Cardiac fibroblast (primary cell): ENCODE results near the gene MRPL55.

Experiments used
- DNase-seq, 2 donors: peaks; one replicate each; pipeline versions ENCODE4 v3.0.0 to v3.0.0-alpha.2; 2010; ENCODE audit warnings: low read depth in 2 of 2
- H3K4me3 ChIP-seq, 2 donors: replicated peaks in 1 of 2; 1 replicate in 1 of 2; 2 replicates in 1 of 2; pipeline ENCODE4 v1.5.1; 2011; ENCODE audit warnings: low read depth in 2 of 2, low read length in 2 of 2, mild to moderate bottlenecking in 2 of 2, moderate library complexity in 1 of 2
- TF ChIP-seq, protein P1 (sequence below): IDR thresholded peaks from one replicate; pipeline ENCODE4 v1.5.1; 2011; ENCODE audit warnings: low read depth, mild to moderate bottlenecking, low read length, inconsistent platforms

Gene MRPL55

DNA sequence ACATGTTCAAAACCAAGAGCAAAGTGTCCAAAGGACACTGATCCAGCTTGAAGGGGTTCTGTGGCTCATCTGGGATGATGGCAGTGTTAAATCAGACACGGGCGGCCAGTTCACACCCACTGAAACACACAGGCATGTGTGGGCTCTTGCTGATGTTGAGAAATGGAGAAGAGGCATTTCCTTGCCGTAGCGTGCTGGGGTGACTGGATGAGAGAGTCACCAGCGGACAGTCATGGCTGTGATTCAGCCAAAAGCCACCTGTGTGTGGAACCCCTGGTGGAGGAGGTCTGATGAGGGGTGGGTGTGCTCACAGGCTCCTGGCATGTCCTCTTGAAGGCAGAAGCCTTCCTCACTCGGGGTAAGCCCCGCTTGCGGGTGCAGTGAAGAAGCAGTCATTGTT, 13.2 kb downstream of the MRPL55 start:
- no peak overlapping the region for H3K4me3 ChIP-seq
- peak in 1 of 2 donors; percentile 29 for DNase-seq
- TF ChIP-seq, protein P1, sequence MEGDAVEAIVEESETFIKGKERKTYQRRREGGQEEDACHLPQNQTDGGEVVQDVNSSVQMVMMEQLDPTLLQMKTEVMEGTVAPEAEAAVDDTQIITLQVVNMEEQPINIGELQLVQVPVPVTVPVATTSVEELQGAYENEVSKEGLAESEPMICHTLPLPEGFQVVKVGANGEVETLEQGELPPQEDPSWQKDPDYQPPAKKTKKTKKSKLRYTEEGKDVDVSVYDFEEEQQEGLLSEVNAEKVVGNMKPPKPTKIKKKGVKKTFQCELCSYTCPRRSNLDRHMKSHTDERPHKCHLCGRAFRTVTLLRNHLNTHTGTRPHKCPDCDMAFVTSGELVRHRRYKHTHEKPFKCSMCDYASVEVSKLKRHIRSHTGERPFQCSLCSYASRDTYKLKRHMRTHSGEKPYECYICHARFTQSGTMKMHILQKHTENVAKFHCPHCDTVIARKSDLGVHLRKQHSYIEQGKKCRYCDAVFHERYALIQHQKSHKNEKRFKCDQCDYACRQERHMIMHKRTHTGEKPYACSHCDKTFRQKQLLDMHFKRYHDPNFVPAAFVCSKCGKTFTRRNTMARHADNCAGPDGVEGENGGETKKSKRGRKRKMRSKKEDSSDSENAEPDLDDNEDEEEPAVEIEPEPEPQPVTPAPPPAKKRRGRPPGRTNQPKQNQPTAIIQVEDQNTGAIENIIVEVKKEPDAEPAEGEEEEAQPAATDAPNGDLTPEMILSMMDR, result no peak

DNA sequence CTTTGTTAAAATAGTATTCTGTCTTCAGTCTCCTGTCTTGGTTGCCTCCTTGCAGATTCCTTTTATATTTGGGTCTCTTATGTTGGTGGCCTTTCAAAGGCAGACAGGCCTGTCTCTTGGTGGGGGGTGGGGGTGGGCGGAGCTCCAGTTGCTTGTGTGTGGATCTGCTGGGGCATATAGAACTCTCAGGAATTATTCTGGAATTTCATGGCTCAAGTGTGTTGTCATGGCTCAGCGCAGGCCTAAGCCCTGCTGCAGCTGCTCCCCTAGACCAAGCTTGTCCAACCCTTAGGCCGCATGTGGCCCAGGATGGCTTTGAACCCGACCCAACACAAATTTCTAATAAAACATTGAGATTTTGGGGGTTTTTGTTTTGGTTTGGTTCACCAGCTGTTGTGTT, 13.9 kb downstream of the MRPL55 start:
- TF ChIP-seq, protein P1, result no peak
- H3K4me3 ChIP-seq, result no peak overlapping the region
- no peak for DNase-seq

DNA sequence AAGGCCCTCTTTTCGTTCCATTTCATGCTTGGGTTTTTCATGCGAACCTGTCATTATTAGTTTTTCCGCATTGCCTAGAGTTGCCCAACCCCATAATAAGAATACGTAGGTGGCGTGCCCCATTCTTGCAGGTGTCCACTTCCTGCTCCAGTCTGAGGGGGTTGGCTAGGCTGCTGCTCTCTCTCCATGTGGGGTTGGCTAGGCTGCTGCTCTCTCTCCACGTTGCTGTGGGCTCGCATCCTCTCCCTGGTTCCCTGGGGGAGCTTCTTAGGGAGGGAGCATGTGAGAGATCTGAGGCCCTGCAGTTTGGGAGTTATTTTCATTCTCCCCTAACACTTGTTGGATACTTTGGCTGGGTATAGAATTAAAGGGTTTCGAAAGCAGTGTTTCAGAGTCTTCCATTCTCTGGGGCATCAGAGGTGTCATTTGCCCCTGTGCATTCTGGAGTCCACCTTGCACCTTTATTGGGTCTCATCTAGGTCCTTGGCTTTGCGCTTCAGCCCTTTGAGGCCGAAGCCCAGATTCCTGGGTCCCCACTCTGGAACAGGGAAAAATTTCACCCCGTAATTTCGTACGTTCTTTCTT, 14.6 kb downstream of the MRPL55 start:
- H3K4me3 ChIP-seq, result no peak overlapping the region
- TF ChIP-seq, protein P1, result no peak
- DNase-seq, result no peak

DNA sequence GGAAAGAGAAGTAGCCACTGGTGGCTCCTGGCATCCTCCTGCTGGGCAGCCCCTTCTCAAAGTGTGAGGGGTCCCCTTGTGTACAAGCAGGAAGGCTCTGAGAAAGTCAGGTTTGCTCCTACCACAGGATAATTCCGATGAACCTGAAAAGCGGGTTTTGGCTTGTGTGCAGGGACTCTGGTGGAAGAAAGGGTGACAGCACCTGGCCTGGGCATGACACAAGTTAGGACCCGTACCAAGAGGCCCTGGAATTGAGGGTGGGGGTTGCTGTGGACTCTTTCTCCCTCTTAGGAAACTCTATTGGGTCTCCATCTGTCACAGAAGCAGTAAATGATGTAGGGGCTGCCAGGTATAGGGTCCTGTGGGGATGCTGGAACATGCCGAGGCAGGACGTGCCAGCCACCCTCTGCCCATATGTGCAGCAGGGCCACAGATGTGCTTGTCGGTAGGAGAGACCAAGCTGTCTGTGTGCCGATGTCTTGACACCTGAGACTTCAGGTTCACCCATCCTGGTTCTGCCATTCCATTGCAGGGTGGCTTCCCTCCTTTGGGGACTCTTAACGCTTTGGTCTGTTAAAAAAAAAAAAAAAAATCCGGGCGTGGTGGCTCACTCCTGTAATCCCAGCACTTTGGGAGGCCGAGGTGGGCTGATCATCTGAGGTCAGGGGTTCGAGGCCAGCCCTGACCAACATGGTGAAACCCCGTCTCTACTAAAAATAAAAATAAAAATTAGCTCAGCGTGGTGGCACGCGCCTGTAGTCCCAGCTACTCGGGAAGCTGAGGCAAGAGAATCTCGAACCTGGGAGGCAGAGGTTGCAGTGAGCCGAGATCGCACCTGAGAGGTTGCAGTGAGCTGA, 15.8 kb downstream of the MRPL55 start:
- TF ChIP-seq, protein P1, result no peak
- no peak for DNase-seq
- H3K4me3 ChIP-seq, result no peak overlapping the region

DNA sequence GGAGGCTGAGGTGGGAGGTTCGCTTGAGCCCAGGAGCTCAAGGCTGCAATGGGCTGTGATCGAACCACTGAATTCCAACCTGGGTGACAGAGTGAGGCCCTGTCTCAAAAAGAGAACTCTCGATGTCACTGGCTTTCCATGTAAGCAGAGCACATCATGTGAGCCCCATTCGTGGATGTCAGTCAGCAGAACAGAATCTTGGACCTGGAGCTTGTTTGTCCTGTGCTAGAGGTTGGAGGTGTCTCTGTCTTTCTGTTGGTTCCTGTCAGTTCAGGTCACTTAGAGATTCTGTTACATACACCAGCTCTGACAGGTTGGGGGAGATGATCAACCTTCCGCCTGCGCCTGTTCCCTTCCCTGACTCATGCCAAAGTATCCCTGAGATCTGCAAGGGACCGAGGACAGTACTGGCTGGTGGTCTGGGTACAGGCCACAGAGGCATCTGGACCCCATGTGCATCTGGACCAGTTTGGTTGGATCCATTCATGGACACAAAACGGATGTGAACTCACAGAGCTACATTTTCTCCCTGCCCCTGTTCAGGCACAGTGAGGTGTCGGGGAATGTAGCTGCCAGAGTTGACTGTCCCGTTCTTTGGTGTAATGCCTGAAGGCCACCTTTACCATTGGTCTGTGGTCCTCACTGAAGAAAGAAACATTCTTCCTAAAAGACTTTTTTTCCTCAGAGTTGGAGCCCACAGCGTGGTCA, 16.6 kb downstream of the MRPL55 start:
- no peak overlapping the region for H3K4me3 ChIP-seq
- TF ChIP-seq, protein P1, result no peak
- no peak for DNase-seq

DNA sequence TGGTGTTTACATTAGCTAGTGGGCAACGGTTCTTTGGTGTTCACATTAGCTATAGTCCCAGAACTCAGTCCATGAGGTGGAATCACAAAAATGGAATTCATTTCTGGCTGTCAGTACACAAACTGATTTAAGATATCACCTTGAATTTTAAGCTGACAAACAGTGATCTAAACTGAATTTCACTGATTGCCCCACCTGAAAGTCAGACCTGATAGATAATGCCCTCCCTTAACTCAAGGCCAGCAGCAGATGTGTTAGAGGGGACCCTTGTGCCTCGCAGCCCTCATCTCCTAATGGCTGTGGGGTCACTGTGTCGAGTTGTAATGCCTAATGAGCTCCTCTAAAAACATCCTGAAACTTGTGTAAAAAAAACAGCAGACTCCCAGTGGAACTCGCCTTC, 18.0 kb downstream of the MRPL55 start:
- TF ChIP-seq, protein P1, result no peak
- DNase-seq, result no peak
- no peak overlapping the region for H3K4me3 ChIP-seq
